Body of pancreas (tissue), 4 donors: ENCODE results near the gene CDK16. TPM values are rescaled to one million over a fixed set of nuclear protein-coding genes. Genes with fewer than 3 reads are reported as not detected.

ENCODE experiments used
- ATAC-seq: fragments of 150-250 bp; one replicate; pipeline ENCODE4 v1.9.1; 2016
- DNase-seq, 4 donors: peaks; one replicate each; pipeline ENCODE4 v3.0.0-alpha.2; 2019
- H3K27ac ChIP-seq, 4 donors: fragments of 200-600 bp; sonication (generic); 1 replicate in 3 of 4; 2 replicates in 1 of 4; pipeline versions ENCODE4 v1.5.1 to v1.6.1; 2016 to 2019; ENCODE audit warnings: mild to moderate bottlenecking in 1 of 4, mixed read lengths in 1 of 4, moderate library complexity in 1 of 4
- H3K27me3 ChIP-seq, 2 donors: fragments of 200-600 bp; sonication (generic); one replicate each; pipeline ENCODE4 v1.6.0; 2016; ENCODE audit warnings: mild to moderate bottlenecking in 1 of 2
- H3K36me3 ChIP-seq, 2 donors: fragments of 200-600 bp; sonication (generic); replicated peaks in 1 of 2; 2 replicates each; pipeline ENCODE4 v1.5.1; 2016; ENCODE audit warnings: low read depth in 2 of 2; ENCODE audit not compliant: insufficient read depth in 1 of 2
- H3K4me1 ChIP-seq: fragments of 200-600 bp; sonication (generic); one replicate; pipeline ENCODE4 v1.6.0; 2016
- H3K4me3 ChIP-seq, 2 donors: fragments of 200-600 bp; sonication (generic); 1 replicate in 1 of 2; 2 replicates in 1 of 2; pipeline ENCODE4 v1.5.1; 2016 to 2019
- H3K9me3 ChIP-seq, 3 donors: fragments of 200-600 bp; sonication (generic); 1 replicate in 2 of 3; 2 replicates in 1 of 3; pipeline ENCODE4 v1.5.1; 2016
- POLR2A ChIP-seq, 3 donors: fragments of 450-650 bp; IDR thresholded peaks; one replicate each; pipeline ENCODE4 v1.6.1; 2016; ENCODE audit warnings: antibody characterized with exemption in 3 of 3, mild to moderate bottlenecking in 2 of 3
- WGBS, 2 donors: methylation state at CpG; one replicate each; pipeline ENCODE4 v1.1.5; 2017; 5-methylcytosine and 5-hydroxymethylcytosine counted together
- intact Hi-C: fragments of 100-400 bp; cut with DNase I; formaldehyde crosslinking; loops from one replicate; pipeline ENCODE4 v1.15.1; 2023
- total RNA-seq, 2 donors: library from RNA; depleted of rRNA; stranded (reverse); fragments of >200 nt; gene quantifications; one replicate each; pipeline ENCODE4 v1.1.0, GENCODE V29; 2016
- TF ChIP-seq, protein P1 (sequence below), 7 experiments: fragments of 450-650 bp in 4 of 7; fragments of 200-600 bp in 3 of 7; sonication (generic) in 3 of 7; IDR thresholded peaks; one replicate each; pipeline ENCODE4 v1.5.1; 2016 to 2019; ENCODE audit warnings: antibody characterized with exemption in 7 of 7

Gene CDK16
- total RNA-seq, 2 donors from 2014 or later = 53.2 to 83.4 TPM

DNA sequence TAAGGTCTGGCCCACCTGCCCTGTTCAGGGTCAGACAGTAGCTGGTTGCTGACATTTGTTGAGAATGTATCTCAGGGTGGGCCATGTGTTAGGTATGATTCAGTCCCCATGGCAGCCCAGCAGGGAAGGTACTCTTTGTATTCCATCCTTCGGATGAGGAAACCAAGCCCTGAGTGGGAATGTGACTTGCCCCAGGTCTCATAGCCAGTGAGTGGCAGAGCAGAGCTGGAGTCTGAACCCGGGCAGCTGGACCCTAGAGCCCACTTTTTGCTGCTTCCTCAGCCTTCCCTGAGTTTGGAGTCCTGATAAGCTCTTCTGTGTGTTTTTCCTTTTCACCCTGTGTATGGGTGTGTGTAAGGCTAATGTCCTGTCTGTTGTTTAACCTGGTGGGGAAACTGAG, 46.5 kb upstream of the CDK16 start:
- H3K27me3 ChIP-seq = no peaks in the 10 kb centered on the region
- no CpG with 5 or more reads among the region's 2 CpGs for WGBS, 2 donors
- no peak overlapping the region for H3K4me3 ChIP-seq
- no peaks in the 10 kb centered on the region for H3K9me3 ChIP-seq
- H3K4me1 ChIP-seq = no peaks in the 10 kb centered on the region
- TF ChIP-seq POLR2A (IDR thresholded peaks at IDR 0.05) = no peak
- TF ChIP-seq, protein P1, sequence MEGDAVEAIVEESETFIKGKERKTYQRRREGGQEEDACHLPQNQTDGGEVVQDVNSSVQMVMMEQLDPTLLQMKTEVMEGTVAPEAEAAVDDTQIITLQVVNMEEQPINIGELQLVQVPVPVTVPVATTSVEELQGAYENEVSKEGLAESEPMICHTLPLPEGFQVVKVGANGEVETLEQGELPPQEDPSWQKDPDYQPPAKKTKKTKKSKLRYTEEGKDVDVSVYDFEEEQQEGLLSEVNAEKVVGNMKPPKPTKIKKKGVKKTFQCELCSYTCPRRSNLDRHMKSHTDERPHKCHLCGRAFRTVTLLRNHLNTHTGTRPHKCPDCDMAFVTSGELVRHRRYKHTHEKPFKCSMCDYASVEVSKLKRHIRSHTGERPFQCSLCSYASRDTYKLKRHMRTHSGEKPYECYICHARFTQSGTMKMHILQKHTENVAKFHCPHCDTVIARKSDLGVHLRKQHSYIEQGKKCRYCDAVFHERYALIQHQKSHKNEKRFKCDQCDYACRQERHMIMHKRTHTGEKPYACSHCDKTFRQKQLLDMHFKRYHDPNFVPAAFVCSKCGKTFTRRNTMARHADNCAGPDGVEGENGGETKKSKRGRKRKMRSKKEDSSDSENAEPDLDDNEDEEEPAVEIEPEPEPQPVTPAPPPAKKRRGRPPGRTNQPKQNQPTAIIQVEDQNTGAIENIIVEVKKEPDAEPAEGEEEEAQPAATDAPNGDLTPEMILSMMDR (IDR thresholded peaks at IDR 0.05) = no peak
- no peak for ATAC-seq
- H3K27ac ChIP-seq = no peak overlapping the region
- peaks cover 0 to 5% of the 10 kb centered on the region in 2 donors for H3K36me3 ChIP-seq
- intact Hi-C loops = no loop called here
- no peak for DNase-seq

DNA sequence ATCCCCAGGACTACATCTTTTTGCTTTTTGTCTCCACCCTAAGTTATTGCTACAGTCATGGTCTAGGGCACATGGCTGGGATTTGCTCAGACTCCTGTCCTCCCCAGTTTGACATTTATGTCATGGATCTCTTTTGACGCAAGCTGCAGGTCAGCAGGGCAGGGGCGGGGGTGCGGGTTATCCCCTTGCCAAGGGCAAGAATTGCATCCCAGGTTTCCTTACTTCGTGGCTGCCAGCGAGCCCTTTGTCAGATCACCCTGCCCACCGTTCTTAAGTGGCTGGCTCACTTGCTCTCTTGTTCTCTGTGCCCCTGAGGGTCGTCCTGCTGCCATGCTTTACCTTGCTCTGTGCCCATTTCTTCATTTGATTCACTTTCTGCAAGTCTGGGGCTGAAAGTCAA, 45.9 kb upstream of the CDK16 start:
- WGBS, 2 donors = 94 to 100% methylated on average over 1 to 5 of the region's 7 CpGs
- H3K27me3 ChIP-seq = no peaks in the 10 kb centered on the region
- intact Hi-C loops = no loop called here
- DNase-seq = peak in 1 of 4 donors; percentile 3
- no peak overlapping the region for H3K27ac ChIP-seq
- ATAC-seq = no peak
- H3K4me3 ChIP-seq = no peak overlapping the region
- no peaks in the 10 kb centered on the region for H3K4me1 ChIP-seq
- H3K36me3 ChIP-seq = peaks cover 0 to 7% of the 10 kb centered on the region in 2 donors
- TF ChIP-seq, protein P1 (IDR thresholded peaks at IDR 0.05) = no peak
- TF ChIP-seq POLR2A (IDR thresholded peaks at IDR 0.05) = no peak
- no peaks in the 10 kb centered on the region for H3K9me3 ChIP-seq

DNA sequence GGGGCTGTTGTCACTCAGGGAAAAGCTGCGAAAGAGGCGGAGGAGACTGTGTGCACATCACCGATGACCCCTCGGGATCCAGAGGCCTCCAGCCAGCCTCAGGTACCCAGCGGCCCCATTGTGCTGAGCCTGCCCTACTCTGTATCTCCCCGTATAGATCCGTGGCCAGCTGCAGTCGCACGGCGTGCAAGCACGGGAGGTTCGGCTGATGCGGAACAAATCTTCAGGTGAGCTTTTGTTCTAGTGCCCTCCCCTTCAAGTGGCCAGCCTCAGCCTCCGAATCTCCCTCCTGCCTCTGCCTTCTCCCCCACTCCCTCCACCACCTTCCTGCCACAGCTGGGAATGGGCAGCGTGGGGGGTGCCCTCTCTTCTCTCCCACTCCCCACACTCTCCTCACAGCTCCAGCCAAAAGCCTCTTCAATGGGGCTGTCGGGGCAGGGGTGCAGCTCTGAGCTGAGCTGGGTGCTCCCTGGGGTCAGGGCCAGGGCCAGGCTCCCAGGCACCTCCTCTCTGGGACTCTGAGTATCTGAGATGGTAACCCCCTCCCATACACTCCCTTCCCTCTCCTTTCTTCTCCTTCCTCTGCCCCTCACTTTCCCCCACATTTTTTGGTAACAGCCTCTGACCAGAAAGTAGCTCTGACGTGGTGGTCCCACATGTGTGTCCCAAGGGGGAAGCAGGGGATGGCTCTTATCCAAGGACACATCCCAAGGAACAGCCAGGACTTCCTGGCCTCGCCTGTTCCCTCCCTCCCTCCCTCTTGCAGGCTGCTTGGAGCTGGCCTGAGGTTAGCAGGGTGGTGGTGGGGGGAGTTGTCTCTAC, 45.3 kb upstream of the CDK16 start:
- peaks cover 0 to 7% of the 10 kb centered on the region in 2 donors for H3K36me3 ChIP-seq
- TF ChIP-seq POLR2A (IDR thresholded peaks at IDR 0.05) = no peak
- TF ChIP-seq, protein P1 (IDR thresholded peaks at IDR 0.05) = no peak
- DNase-seq = peak in 1 of 4 donors; percentile 3

DNA sequence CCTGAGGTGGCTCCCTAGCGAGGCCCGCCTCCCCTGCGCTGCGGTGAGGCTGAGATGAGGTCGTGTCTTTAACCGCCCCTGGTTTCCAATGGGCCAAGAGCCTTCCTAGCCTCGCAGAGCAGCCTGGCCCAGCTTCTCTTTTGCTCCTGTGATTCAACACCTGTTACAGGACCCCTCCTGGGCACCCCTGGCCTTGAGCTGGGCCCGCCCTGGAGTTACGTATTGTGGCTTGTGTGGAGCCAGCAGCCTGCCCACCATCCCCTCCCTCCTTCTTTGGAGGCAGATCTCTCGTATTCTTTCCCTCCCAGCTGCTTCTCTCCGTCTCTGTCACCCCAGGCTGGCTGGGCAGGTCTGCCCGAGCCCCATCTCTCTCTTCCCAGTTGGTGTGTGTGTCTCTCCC, 44.1 kb upstream of the CDK16 start:
- DNase-seq (no peak), ATAC-seq (no peak)
- Histone ChIP-seq H3K4me3 (no peak overlapping the region), H3K27me3 (no peaks in the 10 kb centered on the region), H3K27ac (no peak overlapping the region), H3K4me1 (no peaks in the 10 kb centered on the region), H3K9me3 (no peaks in the 10 kb centered on the region), H3K36me3 (peaks cover 0 to 6% of the 10 kb centered on the region in 2 donors)
- TF ChIP-seq, protein P1 (IDR thresholded peaks at IDR 0.05) = no peak
- TF ChIP-seq POLR2A (IDR thresholded peaks at IDR 0.05) = no peak
- intact Hi-C loops = no loop called here
- 90 to 91% methylated on average over 5 to 12 of the region's 12 CpGs for WGBS, 2 donors

More for the DNA sequence above, 45.3 kb upstream of the CDK16 start:
- no peak overlapping the region for H3K27ac ChIP-seq
- no peaks in the 10 kb centered on the region for H3K4me1 ChIP-seq
- intact Hi-C loops = no loop called here
- WGBS, 2 donors = 90 to 91% methylated on average over 12 to 15 of the region's 18 CpGs
- no peak for ATAC-seq
- H3K9me3 ChIP-seq = no peaks in the 10 kb centered on the region
- H3K27me3 ChIP-seq = no peaks in the 10 kb centered on the region
- H3K4me3 ChIP-seq = no peak overlapping the region
